ENCODE data around the gene ENTPD7. TPM values are rescaled to one million over a fixed set of nuclear protein-coding genes. Genes with fewer than 3 reads are reported as not detected.

Gene ENTPD7
- total RNA-seq, 1 donor from 2014 or later = 6.2 TPM

DNA sequence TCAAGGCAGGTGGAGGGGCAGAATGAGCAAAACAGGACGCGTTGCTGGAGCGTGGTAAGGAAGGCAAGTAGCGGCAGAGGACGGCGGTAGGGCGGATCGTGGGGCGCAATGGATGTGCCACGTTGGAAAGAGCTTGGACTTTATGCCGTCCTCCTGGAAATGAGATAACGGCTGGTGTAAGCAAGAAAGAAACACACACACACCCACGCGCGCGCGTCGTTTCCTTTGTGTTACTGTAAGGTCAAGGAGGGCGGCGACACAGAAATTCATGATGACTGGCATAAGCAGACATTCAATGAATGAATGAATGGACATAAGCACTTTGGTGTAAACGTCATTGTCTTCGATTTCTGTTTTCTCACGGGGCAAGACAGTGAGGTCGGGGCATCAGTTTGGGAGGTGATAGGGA is 683 bp upstream of the ENTPD7 start:
- CTCF ChIA-PET = interaction anchor here (1.0 to 1.4 kb wide), 3 partner anchors 33 to 877 kb away, joined by 3 to 4 read pairs (median 3); partner anchors contain the start of gene HIF1AN

DNA sequence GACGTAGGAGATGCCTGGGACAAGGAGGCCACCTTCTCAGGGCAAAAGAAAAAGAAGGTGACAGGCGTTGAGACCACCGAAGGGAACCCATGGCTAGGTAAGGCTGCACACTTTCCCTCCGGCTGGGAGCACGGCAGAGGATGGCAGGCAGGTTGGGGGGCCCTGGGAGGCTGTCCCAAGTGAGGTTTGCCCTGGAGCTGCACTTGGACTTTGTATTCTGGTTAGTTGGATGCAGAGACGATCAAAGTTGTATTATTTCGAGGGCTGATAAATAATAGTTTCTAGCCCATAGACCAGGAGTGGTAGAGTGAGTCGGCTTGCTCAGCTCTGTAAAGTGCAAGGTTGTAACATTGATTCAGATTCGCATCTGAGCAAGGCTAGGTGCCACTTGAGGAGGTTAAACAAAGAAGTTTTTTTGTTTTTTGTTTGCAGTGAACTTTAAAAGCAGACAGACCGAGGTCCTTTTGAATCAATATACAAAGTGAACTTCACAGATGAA is 608 bp downstream of the ENTPD7 start:
- H3K36me3 Mint-ChIP-seq (ENCODE audit: low read depth) = peaks cover 16% of the 10 kb centered on the region
- peak overlapping the region; percentile 85 for H3K4me3 Mint-ChIP-seq
- H3K27ac Mint-ChIP-seq = no peak overlapping the region
- no peaks in the 10 kb centered on the region for H3K9me3 Mint-ChIP-seq
- H3K27me3 Mint-ChIP-seq = peaks cover 5% of the 10 kb centered on the region
- ChIA-PET POLR2A (interaction anchor here (0.6 to 2.8 kb wide), 5 partner anchors 18 to 1526 kb away, joined by 3 to 33 read pairs (median 5); partner anchors contain the start of genes COX15, CUTC, R3HCC1L and SLC25A28), CTCF (interaction anchor here (1.0 to 1.4 kb wide), 3 partner anchors 47 to 876 kb away, joined by 3 to 4 read pairs (median 3); partner anchors contain the start of gene HIF1AN)
- no peak for ATAC-seq (ENCODE audit: low read depth)
- TF ChIP-seq, protein P1, sequence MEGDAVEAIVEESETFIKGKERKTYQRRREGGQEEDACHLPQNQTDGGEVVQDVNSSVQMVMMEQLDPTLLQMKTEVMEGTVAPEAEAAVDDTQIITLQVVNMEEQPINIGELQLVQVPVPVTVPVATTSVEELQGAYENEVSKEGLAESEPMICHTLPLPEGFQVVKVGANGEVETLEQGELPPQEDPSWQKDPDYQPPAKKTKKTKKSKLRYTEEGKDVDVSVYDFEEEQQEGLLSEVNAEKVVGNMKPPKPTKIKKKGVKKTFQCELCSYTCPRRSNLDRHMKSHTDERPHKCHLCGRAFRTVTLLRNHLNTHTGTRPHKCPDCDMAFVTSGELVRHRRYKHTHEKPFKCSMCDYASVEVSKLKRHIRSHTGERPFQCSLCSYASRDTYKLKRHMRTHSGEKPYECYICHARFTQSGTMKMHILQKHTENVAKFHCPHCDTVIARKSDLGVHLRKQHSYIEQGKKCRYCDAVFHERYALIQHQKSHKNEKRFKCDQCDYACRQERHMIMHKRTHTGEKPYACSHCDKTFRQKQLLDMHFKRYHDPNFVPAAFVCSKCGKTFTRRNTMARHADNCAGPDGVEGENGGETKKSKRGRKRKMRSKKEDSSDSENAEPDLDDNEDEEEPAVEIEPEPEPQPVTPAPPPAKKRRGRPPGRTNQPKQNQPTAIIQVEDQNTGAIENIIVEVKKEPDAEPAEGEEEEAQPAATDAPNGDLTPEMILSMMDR (IDR thresholded peaks at IDR 0.05) = no peak
- DNase-seq = no peak
- H3K4me1 Mint-ChIP-seq = peaks cover 19% of the 10 kb centered on the region
- intact Hi-C loops (cut with micrococcal nuclease) = loop anchor here (1.0 kb wide), 2 partner anchors 40 to 72 kb away; partner anchors contain the start of genes COX15, CUTC and SLC25A28

More for the DNA sequence above, 683 bp upstream of the ENTPD7 start:
- peak; percentile 15 for DNase-seq
- intact Hi-C loops (cut with micrococcal nuclease) = loop anchor here (1.0 kb wide), 2 partner anchors 38 to 74 kb away; partner anchors contain the start of genes COX15, CUTC and SLC25A28
- TF ChIP-seq, protein P1 (IDR thresholded peaks at IDR 0.05) = no peak
- ATAC-seq (ENCODE audit: low read depth) = no peak
- peak overlapping the region; percentile 85 for H3K4me3 Mint-ChIP-seq
- H3K4me1 Mint-ChIP-seq = peaks cover 19% of the 10 kb centered on the region
- no peaks in the 10 kb centered on the region for H3K9me3 Mint-ChIP-seq
- H3K27ac Mint-ChIP-seq = peak overlapping the region; percentile 64
- POLR2A ChIA-PET = interaction anchor here (0.6 to 2.8 kb wide), 6 partner anchors 17 to 1524 kb away, joined by 3 to 33 read pairs (median 4); partner anchors contain the start of genes COX15, CUTC, GOT1 and R3HCC1L
- H3K36me3 Mint-ChIP-seq (ENCODE audit: low read depth) = peaks cover 13% of the 10 kb centered on the region
- H3K27me3 Mint-ChIP-seq = peaks cover 8% of the 10 kb centered on the region

DNA sequence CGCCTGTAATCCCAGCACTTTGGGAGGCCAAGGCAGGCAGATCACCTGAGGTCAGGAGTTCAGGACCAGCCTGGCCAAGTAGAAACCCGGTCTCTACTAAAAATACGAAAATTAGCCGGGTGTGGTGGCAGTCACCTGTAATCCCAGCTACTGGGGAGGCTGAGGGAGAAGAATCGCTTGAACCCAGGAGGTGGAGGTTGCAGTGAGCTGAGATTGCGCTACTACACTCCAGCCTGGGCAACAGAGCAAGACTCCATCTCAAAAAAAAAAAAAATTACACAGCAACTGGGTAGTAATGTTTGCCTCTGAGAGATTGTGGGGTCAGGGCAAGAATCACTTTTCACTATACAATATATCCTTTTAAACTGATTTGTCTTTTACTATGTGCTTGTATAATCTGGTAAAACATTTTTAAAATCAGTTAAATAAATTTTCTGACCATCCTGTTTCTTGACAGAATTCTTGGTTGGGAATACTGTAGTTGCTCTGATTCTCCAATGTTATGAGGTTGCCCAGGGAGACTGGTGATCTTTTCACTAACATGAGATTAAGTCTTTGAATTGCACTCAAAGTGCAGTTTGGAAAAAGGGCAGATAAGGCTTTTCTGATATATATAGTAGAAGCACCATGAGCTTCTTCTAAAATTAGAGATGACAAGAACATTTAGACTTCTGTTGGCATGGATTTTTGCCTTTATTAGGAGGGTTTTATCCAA is 1.5 kb downstream of the ENTPD7 start:
- intact Hi-C loops (cut with micrococcal nuclease) = no loop called here
- H3K27ac Mint-ChIP-seq = no peak overlapping the region
- ATAC-seq (ENCODE audit: low read depth) = no peak
- TF ChIP-seq, protein P1 (IDR thresholded peaks at IDR 0.05) = no peak
- H3K36me3 Mint-ChIP-seq (ENCODE audit: low read depth) = peaks cover 20% of the 10 kb centered on the region
- POLR2A ChIA-PET = interaction anchor here (2.8 kb wide), 1 partner anchor 41 kb away, joined by 33 read pairs; the partner anchor contains the start of gene SLC25A28
- no peak for DNase-seq
- no peaks in the 10 kb centered on the region for H3K9me3 Mint-ChIP-seq
- H3K4me3 Mint-ChIP-seq = no peak overlapping the region
- CTCF ChIA-PET = no interaction called here
- H3K27me3 Mint-ChIP-seq = peaks cover 5% of the 10 kb centered on the region
- peaks cover 19% of the 10 kb centered on the region for H3K4me1 Mint-ChIP-seq

DNA sequence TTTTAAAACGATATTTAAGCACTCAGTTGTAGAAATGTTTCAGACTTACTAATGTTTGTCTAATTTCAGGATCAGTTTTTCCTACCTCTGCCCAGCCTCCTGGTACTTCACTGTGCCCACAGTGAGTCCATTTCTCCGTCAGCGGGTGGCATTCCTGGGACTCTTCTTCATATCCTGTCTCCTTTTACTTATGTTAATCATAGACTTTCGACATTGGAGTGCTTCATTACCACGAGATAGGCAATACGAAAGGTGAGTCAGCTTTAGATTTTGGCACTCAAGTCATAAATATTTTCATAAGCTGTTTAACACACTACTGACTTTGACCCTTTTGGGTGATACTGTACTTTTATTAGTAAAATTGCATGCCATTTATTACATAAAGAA is 2.1 kb downstream of the ENTPD7 start:
- ATAC-seq (ENCODE audit: low read depth) (no peak), DNase-seq (no peak)
- H3K27me3 Mint-ChIP-seq = peaks cover under 1% of the 10 kb centered on the region
- no peaks in the 10 kb centered on the region for H3K9me3 Mint-ChIP-seq
- ChIA-PET POLR2A (no interaction called here), CTCF (no interaction called here)
- TF ChIP-seq, protein P1 (IDR thresholded peaks at IDR 0.05) = no peak
- peaks cover 19% of the 10 kb centered on the region for H3K4me1 Mint-ChIP-seq
- peaks cover 21% of the 10 kb centered on the region for H3K36me3 Mint-ChIP-seq (ENCODE audit: low read depth)
- no peak overlapping the region for H3K27ac Mint-ChIP-seq
- intact Hi-C loops (cut with micrococcal nuclease) = no loop called here
- H3K4me3 Mint-ChIP-seq = no peak overlapping the region

DNA sequence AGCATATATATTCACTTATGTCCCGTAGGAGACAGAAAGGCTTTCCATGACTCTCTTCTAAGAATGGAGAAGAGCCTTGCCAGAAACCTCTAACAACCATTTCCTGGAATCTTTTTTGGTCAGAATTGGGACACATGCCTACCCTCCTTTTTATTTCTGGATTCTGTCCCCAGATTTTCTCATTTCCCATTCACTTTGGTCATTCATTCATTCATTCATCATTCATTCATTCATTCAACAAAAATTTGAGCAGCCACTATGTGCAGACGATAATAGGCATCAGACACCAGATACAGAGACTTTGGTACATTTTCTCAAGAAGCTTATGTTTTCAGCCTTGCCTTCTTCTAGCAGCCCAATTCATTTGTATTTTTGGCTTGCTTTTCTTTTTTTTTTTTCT is 6.0 kb downstream of the ENTPD7 start:
- ChIA-PET CTCF (no interaction called here), POLR2A (no interaction called here)
- H3K27ac Mint-ChIP-seq = no peak overlapping the region
- intact Hi-C loops (cut with micrococcal nuclease) = no loop called here
- H3K4me3 Mint-ChIP-seq = no peak overlapping the region
- peaks cover 21% of the 10 kb centered on the region for H3K36me3 Mint-ChIP-seq (ENCODE audit: low read depth)
- ATAC-seq (ENCODE audit: low read depth) = no peak
- peaks cover under 1% of the 10 kb centered on the region for H3K4me1 Mint-ChIP-seq
- no peaks in the 10 kb centered on the region for H3K9me3 Mint-ChIP-seq
- H3K27me3 Mint-ChIP-seq = no peaks in the 10 kb centered on the region
- TF ChIP-seq, protein P1 (IDR thresholded peaks at IDR 0.05) = no peak
- DNase-seq = no peak

Data from activated B cell treated with CpG ODN at 0.5 μM for 24 hours (primary cell).